Sigmoid colon (tissue), 7 donors: ENCODE measurements around the gene EP400. TPM values are rescaled to one million over a fixed set of nuclear protein-coding genes. Genes with fewer than 3 reads are reported as not detected.

Experiments
- DNase-seq: peaks from one replicate; pipeline ENCODE4 v3.0.0-alpha.2; 2019
- H3K27ac ChIP-seq, 4 donors: fragments of 200-600 bp; sonication (generic); one replicate each; pipeline ENCODE4 v1.5.1; 2016 to 2019; ENCODE audit warnings: mild to moderate bottlenecking in 1 of 4
- H3K27me3 ChIP-seq, 3 donors: fragments of 200-600 bp; sonication (generic); one replicate each; pipeline ENCODE4 v1.5.1; 2019; ENCODE audit warnings: mild to moderate bottlenecking in 1 of 3
- H3K36me3 ChIP-seq, 4 donors: fragments of 200-600 bp; sonication (generic); one replicate each; pipeline ENCODE4 v1.5.1; 2016 to 2019
- H3K4me1 ChIP-seq, 4 donors: fragments of 200-600 bp; sonication (generic); one replicate each; pipeline ENCODE4 v1.5.1; 2017 to 2019
- H3K4me3 ChIP-seq, 4 donors: fragments of 200-600 bp; sonication (generic); one replicate each; pipeline ENCODE4 v1.5.1; 2017 to 2019; ENCODE audit warnings: mild to moderate bottlenecking in 2 of 4, moderate library complexity in 1 of 4
- H3K9me3 ChIP-seq, 4 donors: fragments of 200-600 bp in 3 of 4; sonication (generic) in 3 of 4; one replicate each; pipeline versions ENCODE4 v1.5.1 to v1.6.1; 2013 to 2019
- CTCF ChIP-seq, 4 experiments: fragments of 450-650 bp in 3 of 4; fragments of 200-600 bp in 1 of 4; IDR thresholded peaks; one replicate each; pipeline ENCODE4 v1.5.1; 2016 to 2019; ENCODE audit warnings: antibody characterized with exemption in 4 of 4, mild to moderate bottlenecking in 3 of 4, moderate library complexity in 2 of 4
- EP300 ChIP-seq, 4 donors: sonication (generic); formaldehyde crosslinking; IDR thresholded peaks; one replicate each; pipeline ENCODE4 v1.6.1; 2017; ENCODE audit warnings: antibody characterized with exemption in 4 of 4
- POLR2A ChIP-seq, 2 donors: fragments of 450-650 bp; IDR thresholded peaks; one replicate each; pipeline ENCODE4 v1.6.1; 2016; ENCODE audit warnings: antibody characterized with exemption in 2 of 2, mild to moderate bottlenecking in 2 of 2, moderate library complexity in 2 of 2
- POLR2AphosphoS5 ChIP-seq, 4 donors: sonication (generic); formaldehyde crosslinking; IDR thresholded peaks; one replicate each; pipeline ENCODE4 v1.6.1; 2017; ENCODE audit warnings: antibody characterized with exemption in 4 of 4
- WGBS, 2 donors: extraction: QIAGEN DNeasy Blood & Tissue Kit; methylation state at CpG; one replicate each; pipeline ENCODE4 v1.1.7; 2013; 5-methylcytosine and 5-hydroxymethylcytosine counted together
- intact Hi-C: fragments of 100-400 bp; cut with DNase I; formaldehyde crosslinking; loops from one replicate; pipeline ENCODE4 v1.15.1; 2023
- polyA plus RNA-seq, 3 donors: library from polyadenylated mRNA; stranded (reverse); fragments of 200-250 nt; gene quantifications; one replicate each; pipeline ENCODE4 v1.2.3, GENCODE V29; 2013
- total RNA-seq, 4 donors: library from RNA; depleted of rRNA; stranded (reverse); fragments of >200 nt; gene quantifications; one replicate each; pipeline ENCODE4 v1.1.0, GENCODE V29; 2016
- donor health status: healthy with polysubstance abuse.
- donor health status: Bipolar disorder and iron deficiency.
- donor health status: healthy.

The EP400 gene
- total and polyA plus RNA-seq, 7 donors, result 3.2 to 35.7 (median 14.6) TPM

- peaks cover 24 to 42% (median 38%) of the 10 kb centered on the region in 4 donors for H3K36me3 ChIP-seq
- intact Hi-C loops, result no loop called here
- H3K27ac ChIP-seq, result no peak overlapping the region
- peaks cover 0 to 44% (median 43%) of the 10 kb centered on the region in 4 donors for H3K4me1 ChIP-seq
- H3K9me3 ChIP-seq, result no peaks in the 10 kb centered on the region
- H3K27me3 ChIP-seq, result no peaks in the 10 kb centered on the region
- WGBS, 2 donors, result 85 to 93% methylated on average over 15 of the region's 15 CpGs
- no peak for DNase-seq
- H3K4me3 ChIP-seq, result no peak overlapping the region
- no peak for TF ChIP-seq EP300 (IDR thresholded peaks at IDR 0.05)
- no peak for TF ChIP-seq POLR2AphosphoS5 (IDR thresholded peaks at IDR 0.05)
- no peak for TF ChIP-seq POLR2A (IDR thresholded peaks at IDR 0.05)
- no peak for TF ChIP-seq CTCF (IDR thresholded peaks at IDR 0.05)
These were observed 44.1 kb upstream of the EP400 start for GRCh38 chr12:131905630-131906091.

GRCh38 chr12:131907379-131908091, 42.2 kb upstream of the EP400 start:
- no peak overlapping the region for H3K27ac ChIP-seq
- no peak overlapping the region for H3K4me3 ChIP-seq
- peak; percentile 53 for DNase-seq
- intact Hi-C loops, result no loop called here
- H3K27me3 ChIP-seq, result no peaks in the 10 kb centered on the region
- no peak for TF ChIP-seq POLR2A (IDR thresholded peaks at IDR 0.05)
- no peak for TF ChIP-seq EP300 (IDR thresholded peaks at IDR 0.05)
- no peak for TF ChIP-seq CTCF (IDR thresholded peaks at IDR 0.05)
- TF ChIP-seq POLR2AphosphoS5 (IDR thresholded peaks at IDR 0.05), result no peak
- peaks cover 0 to 39% (median 34%) of the 10 kb centered on the region in 4 donors for H3K4me1 ChIP-seq
- H3K9me3 ChIP-seq, result no peaks in the 10 kb centered on the region
- WGBS, 2 donors, result 90 to 93% methylated on average over 31 of the region's 31 CpGs
- H3K36me3 ChIP-seq, result peaks cover 38 to 60% (median 53%) of the 10 kb centered on the region in 4 donors

- peak; percentile 69 for DNase-seq
- intact Hi-C loops, result no loop called here
- peaks cover 0 to 37% (median 32%) of the 10 kb centered on the region in 4 donors for H3K4me1 ChIP-seq
These were observed 41.4 kb upstream of the EP400 start for GRCh38 chr12:131908092-131909080.

More at GRCh38 chr12:131908092-131909080, 41.4 kb upstream of the EP400 start:
- Histone ChIP-seq H3K9me3 (no peaks in the 10 kb centered on the region), H3K27me3 (no peaks in the 10 kb centered on the region), H3K4me3 (no peak overlapping the region), H3K36me3 (peaks cover 38 to 69% (median 57%) of the 10 kb centered on the region in 4 donors), H3K27ac (no peak overlapping the region)
- TF ChIP-seq POLR2A (IDR thresholded peaks at IDR 0.05) (no peak), POLR2AphosphoS5 (IDR thresholded peaks at IDR 0.05) (no peak), EP300 (IDR thresholded peaks at IDR 0.05) (no peak), CTCF (IDR thresholded peaks at IDR 0.05) (no peak)
- 97% methylated on average over 96 of the region's 96 CpGs for WGBS, 2 donors
